ENCODE data around the gene NEU2. TPM values are rescaled to one million over a fixed set of nuclear protein-coding genes. Genes with fewer than 3 reads are reported as not detected.
A peak's percentile ranks its signal among the peaks of the same experiment; 100 is the strongest.
"Not testable (repeated sequence)": the region's sequence is repeated elsewhere in the genome, so short reads cannot be mapped to it uniquely, and the experiment has no call there.

Gene NEU2
- polyA plus RNA-seq, 1 donor from 2014 or later, result not detected

- not testable (repeated sequence) for H3K9me3 Mint-ChIP-seq, H3K27ac Mint-ChIP-seq, H3K27me3 Mint-ChIP-seq, H3K4me3 Mint-ChIP-seq, H3K36me3 Mint-ChIP-seq
- peaks cover 6 to 16% (median 15%) of the 10 kb centered on the region in 3 donors for H3K4me1 Mint-ChIP-seq
These were observed 20.0 kb downstream of the NEU2 start for GRCh38 chr2:233052517-233052916.

DNA sequence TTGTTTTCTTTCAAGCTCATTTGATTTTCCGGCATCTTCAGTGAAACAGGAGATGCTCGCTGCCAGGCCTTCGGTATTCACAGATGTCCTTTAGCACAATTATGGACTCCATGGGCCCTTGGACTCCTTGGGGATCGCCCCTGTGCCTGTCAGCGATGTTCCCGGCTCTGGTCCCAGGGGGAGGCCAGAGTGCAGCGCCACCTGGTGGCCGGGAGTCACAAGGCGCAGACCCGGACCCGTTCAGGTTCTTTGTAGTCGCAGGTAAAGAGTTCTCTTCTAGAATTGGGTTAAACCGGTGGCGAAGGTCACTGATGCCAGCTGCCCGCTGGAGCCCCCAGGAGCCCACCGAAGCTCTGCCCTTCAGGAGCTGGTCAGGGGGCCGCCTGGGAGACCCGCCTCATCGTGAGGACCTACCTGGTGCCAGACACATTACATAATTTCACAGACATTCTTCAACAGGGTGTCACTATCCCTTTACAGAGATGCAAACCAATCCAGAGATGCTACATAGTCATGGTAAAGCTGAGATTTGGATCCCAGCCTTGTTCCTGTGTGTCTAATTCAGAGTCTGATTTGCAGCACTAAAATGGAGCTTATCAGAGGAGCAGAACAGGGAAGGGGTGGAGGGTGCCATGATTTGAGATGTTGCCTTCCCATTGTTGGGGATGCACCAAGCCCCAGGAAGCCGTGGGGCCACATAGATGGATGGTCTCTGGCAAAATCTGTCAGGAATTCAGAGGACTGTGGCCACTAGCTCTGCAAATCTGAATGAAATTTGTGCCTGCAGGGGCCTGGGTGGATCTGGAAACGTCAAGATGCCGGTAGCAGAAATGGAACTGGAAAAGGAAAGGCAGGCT is 21.7 kb downstream of the NEU2 start:
- Mint-ChIP-seq H3K27me3 (no peaks in the 10 kb centered on the region), H3K9me3 (no peaks in the 10 kb centered on the region), H3K4me1 (peaks cover 6 to 19% (median 16%) of the 10 kb centered on the region in 3 donors), H3K4me3 (peak overlapping the region in 1 of 4 donors; percentile 70), H3K27ac (peak overlapping the region; percentile 53 to 82 (median 60)), H3K36me3 (peaks cover 2% of the 10 kb centered on the region)

- peak overlapping the region in 1 of 3 donors; percentile 13 for H3K27ac Mint-ChIP-seq
These were observed 22.9 kb downstream of the NEU2 start for GRCh38 chr2:233055362-233055761.

DNA sequence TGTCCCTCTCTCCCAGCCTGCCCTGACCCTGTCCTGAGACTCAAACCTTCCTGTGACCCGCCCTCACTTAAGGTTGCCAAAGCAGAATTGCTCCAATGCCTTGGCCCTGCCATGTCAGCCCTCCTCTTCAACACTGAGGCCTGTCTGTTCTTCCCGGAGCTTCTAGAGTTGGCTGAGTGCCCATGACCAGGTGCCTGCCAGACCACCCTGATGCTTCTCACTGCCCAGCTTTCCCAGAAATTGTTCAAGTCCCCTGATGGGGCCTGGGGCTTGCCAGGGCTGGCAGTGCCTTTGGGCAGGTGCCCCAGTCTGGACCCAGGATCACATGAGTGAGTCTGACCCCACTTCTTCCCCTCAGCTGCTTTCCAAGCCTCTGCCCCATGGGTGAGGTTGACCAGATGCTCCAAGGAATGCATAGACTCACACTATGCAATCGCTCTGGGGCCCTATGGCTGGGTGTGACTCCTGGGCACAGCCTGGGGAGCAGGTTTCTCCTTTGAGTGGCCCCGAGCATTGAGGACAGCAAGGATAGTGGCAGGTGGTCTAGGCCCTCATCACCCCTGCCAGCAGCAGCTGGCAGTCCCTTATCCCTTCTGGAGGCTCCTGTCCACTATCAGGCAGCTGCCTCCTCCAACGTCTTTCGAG is 24.6 kb downstream of the NEU2 start:
- Mint-ChIP-seq H3K27ac (peak overlapping the region in 2 of 3 donors; percentile 13 to 68), H3K4me3 (peak overlapping the region in 1 of 4 donors; percentile 40), H3K27me3 (no peaks in the 10 kb centered on the region), H3K36me3 (no peaks in the 10 kb centered on the region), H3K9me3 (peaks cover 0 to 3% (median 0%) of the 10 kb centered on the region in 3 donors), H3K4me1 (peaks cover 12 to 18% (median 17%) of the 10 kb centered on the region in 3 donors)

More at GRCh38 chr2:233055362-233055761, 22.9 kb downstream of the NEU2 start:
- Mint-ChIP-seq H3K27me3 (no peaks in the 10 kb centered on the region), H3K9me3 (peaks cover 0 to 3% (median 0%) of the 10 kb centered on the region in 3 donors), H3K4me3 (peak overlapping the region in 1 of 4 donors; percentile 40), H3K36me3 (peaks cover 2% of the 10 kb centered on the region), H3K4me1 (peaks cover 12 to 18% (median 17%) of the 10 kb centered on the region in 3 donors)

DNA sequence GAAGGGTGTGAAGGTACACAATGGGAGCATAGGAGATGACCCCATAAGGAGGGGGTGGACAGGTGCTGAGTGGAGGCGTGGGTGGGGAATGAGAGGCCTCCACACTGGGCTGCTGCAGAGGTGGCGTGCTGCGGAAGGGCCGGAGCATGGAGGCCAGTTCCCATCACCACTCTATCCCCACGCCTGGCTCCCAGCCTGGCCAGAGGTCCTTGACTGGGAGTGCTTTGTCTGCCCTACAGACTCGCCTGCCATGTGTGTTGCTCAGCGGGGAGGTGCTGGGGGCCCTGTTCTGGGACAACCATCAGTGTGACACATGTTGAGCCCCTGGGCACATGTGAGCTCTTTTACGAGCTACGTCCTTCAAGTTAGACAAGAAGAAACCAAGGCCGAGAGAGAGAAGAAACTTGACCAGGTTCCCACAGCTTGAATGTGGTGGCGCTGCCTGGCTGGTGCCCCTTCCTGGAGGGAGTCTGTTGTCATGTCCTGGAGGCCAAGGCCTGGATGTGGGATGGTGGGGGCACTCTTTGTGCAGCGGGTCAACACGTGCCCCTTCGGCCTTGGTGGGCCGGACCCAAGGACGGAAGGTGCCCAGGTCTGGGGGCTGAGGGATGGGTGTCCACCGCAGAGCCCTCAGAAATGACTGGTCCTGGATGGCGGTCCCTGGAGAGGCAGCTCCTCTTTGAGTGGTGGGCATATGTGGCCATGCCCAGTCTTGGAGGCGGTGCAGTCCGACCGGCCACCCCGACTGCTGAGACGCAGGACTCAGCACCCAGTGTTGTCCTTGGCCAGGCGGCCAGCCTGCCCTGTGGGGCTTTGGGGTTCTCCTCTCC is 26.5 kb downstream of the NEU2 start:
- H3K4me1 Mint-ChIP-seq, result peaks cover 19% of the 10 kb centered on the region in 3 donors
- peak overlapping the region; percentile 68 to 99 (median 97) for H3K27ac Mint-ChIP-seq
- H3K27me3 Mint-ChIP-seq, result no peaks in the 10 kb centered on the region
- peak overlapping the region; percentile 50 to 99 (median 62) for H3K4me3 Mint-ChIP-seq
- no peaks in the 10 kb centered on the region for H3K36me3 Mint-ChIP-seq
- H3K9me3 Mint-ChIP-seq, result peaks cover 0 to 3% (median 0%) of the 10 kb centered on the region in 3 donors

DNA sequence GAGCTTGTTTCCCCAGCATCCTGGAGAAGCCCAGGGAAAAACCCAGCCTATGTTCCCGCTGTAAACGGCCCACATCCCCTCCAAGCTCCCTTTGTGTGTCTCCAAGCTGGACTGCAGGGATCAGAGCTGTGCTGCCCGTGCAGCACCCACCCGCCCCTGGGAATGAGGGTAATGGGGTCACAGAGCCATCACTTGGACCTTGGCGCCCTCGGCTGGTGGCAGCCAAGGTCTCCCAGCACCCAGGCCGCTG is 27.0 kb downstream of the NEU2 start:
- Mint-ChIP-seq H3K27ac (peak overlapping the region; percentile 96 to 99 (median 97)), H3K9me3 (peaks cover 0 to 3% (median 0%) of the 10 kb centered on the region in 3 donors), H3K4me3 (peak overlapping the region; percentile 92 to 99 (median 97)), H3K4me1 (peaks cover 17 to 19% (median 18%) of the 10 kb centered on the region in 3 donors), H3K36me3 (peaks cover 2% of the 10 kb centered on the region), H3K27me3 (no peaks in the 10 kb centered on the region)

DNA sequence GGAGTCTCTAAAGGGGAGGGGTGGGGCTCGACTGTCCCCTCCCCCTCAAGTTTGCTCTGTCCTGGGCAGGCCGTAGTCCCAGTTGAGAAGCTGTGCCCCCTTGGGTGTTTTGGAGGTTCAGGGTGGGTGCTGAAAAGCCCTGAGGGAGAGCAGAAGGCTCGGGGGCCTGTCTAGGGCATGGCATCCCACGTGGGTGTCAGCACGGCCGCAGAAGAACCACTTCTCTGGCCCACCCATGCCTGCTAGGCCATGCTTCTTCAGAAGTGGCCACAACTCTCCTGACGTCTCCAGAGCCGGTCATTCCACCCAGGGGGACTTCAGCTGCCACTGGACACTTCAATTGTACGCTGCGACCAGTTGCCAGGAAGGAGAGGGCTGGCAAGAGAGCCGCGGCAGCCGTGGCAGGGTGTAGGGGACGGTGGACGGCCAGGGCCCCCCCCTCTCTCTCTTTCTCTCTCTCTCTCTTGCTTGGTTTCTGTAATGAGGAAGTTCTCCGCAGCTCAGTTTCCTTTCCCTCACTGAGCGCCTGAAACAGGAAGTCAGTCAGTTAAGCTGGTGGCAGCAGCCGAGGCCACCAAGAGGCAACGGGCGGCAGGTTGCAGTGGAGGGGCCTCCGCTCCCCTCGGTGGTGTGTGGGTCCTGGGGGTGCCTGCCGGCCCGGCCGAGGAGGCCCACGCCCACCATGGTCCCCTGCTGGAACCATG is 27.5 kb downstream of the NEU2 start, which contains the start of gene INPP5D:
INPP5D (plus strand) TSS at position 546 of the 704 bp plus-strand sequence; CDS start at position 683, 137 bp downstream.
- Mint-ChIP-seq H3K9me3 (peaks cover 0 to 3% (median 0%) of the 10 kb centered on the region in 3 donors), H3K27ac (peak within 1 kb of the TSS; percentile 96 to 99 (median 97)), H3K27me3 (no peaks in the 10 kb centered on the region), H3K4me1 (peaks cover 22 to 23% (median 22%) of the 10 kb centered on the region in 3 donors), H3K36me3 (peaks cover 4% of the 10 kb centered on the region), H3K4me3 (peak within 1 kb of the TSS; percentile 92 to 99 (median 97))

DNA sequence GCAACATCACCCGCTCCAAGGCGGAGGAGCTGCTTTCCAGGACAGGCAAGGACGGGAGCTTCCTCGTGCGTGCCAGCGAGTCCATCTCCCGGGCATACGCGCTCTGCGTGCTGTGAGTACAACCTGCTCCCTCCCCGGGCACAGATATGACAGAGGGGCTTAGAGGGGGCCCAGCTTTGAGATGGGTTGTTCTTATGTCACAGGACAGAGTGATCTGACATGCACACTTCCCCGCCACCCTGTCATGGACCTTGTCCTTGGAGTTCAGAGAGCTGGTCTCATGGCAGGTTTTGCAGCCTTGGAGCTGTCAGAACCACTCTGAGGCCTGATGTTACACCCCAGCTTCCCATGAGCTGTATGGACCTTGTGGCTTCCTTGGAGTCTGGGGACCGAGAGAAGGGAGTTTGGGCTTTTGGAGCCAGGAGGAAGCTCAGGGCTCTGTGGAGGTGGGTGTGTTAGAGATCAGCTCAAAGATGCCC is 28.1 kb downstream of the NEU2 start:
- Mint-ChIP-seq H3K27me3 (no peaks in the 10 kb centered on the region), H3K4me3 (peak overlapping the region; percentile 92 to 99 (median 97)), H3K27ac (peak overlapping the region; percentile 96 to 99 (median 97)), H3K36me3 (peaks cover 4% of the 10 kb centered on the region), H3K9me3 (peaks cover 0 to 3% (median 0%) of the 10 kb centered on the region in 3 donors), H3K4me1 (peaks cover 23 to 28% (median 27%) of the 10 kb centered on the region in 3 donors)

DNA sequence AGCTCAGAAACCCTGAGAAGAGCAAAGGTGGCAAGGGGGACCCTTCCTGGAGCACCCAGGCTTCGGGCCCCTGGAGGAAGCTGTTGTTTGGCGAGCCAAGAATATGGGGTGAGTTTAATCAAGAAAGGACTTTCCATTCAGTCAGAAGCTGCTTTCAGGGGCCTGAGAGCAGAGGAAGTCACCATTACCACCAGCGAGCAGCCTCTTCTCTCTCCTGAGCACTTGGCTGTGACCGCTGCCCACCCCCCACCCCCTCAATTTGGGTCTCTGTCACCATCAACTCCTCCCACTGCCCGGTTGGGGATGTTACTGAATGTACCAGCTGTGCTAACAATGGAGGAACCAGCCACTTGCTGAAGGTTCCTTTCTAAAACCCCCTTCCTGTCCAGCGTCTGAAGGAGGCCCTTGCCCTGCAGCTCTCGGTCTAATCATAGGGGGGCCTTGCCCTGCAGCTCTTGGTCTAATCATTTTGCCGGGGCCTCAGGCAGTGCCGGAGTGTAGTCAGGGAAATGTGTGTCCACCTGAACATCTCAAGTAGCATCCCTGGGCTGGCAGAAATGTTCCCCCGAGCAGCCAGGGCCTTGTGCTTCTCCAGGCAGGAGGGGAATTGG is 28.6 kb downstream of the NEU2 start:
- Mint-ChIP-seq H3K27ac (peak overlapping the region; percentile 96 to 99 (median 97)), H3K9me3 (peaks cover 0 to 3% (median 0%) of the 10 kb centered on the region in 3 donors), H3K27me3 (no peaks in the 10 kb centered on the region), H3K36me3 (peaks cover 5% of the 10 kb centered on the region), H3K4me3 (peak overlapping the region; percentile 92 to 99 (median 97)), H3K4me1 (peaks cover 23 to 28% (median 27%) of the 10 kb centered on the region in 3 donors)

DNA sequence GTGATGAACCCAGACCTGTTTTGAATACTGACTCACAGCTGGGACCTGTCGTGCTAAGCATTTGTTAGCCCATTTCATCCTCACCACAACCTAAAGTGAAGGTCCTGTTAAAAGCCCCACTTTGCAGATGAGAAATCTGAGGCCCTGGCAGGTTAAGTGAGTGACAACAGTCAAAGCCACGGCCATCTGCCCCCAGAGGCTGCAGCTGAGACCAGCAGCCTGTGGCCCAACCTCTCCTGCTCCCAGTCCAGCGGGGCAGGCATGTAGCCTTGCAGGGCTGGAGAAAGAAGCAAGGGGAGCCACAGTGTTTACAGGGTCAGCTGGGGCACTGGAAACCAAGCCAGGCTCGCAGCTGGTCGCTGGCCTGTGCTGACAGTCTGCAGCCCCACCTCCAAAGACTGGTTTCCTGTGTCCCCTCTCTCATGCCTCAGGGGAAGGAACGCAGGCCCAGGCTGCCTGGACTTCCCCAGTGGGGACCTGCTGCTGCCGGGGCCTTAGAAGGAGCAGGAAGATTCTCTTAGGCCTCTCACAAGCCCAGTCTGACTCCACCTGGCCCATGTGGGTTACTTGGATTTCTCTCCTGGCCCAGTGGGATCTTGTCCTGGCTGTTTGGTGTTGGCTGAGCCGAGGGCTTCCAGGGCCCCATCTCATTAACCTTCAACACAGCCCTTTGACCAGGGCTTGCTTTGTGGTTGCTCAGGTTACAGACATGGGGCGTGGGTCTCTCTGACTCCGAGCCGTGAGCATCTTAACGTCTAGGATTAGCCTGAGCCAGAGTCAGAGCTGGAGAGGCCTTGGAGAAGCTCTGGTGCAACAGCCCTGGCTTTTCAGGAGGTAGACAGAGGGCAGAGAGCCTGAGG is 29.3 kb downstream of the NEU2 start:
- peak overlapping the region; percentile 92 to 99 (median 97) for H3K4me3 Mint-ChIP-seq
- peak overlapping the region; percentile 96 to 99 (median 97) for H3K27ac Mint-ChIP-seq
- peaks cover 24 to 30% (median 29%) of the 10 kb centered on the region in 3 donors for H3K4me1 Mint-ChIP-seq
- no peaks in the 10 kb centered on the region for H3K27me3 Mint-ChIP-seq
- H3K36me3 Mint-ChIP-seq, result peaks cover 5% of the 10 kb centered on the region
- H3K9me3 Mint-ChIP-seq, result peaks cover 0 to 3% (median 0%) of the 10 kb centered on the region in 3 donors

DNA sequence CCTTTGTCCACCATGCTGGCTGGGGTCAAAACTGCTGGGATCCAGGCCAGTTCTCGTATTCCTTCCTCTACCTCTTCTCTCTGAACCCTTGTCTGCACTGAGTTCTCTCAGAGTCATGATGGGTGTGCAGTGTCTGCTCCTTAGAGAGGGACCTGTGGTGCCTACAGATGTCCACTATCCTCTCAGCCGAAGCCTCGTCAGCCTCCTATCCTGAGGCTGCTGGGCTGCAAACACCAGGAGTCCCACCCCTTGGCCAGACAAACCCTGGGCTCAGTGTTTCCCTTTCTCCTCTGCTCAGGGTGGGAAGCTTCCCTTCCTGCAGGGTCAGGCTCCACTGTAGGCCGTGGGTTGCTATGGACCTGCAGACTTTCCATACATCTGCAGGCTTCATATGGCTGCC is 30.0 kb downstream of the NEU2 start:
- Mint-ChIP-seq H3K27me3 (no peaks in the 10 kb centered on the region), H3K4me1 (peaks cover 30 to 36% (median 35%) of the 10 kb centered on the region in 3 donors), H3K36me3 (peaks cover 9% of the 10 kb centered on the region), H3K9me3 (peaks cover 0 to 3% (median 0%) of the 10 kb centered on the region in 3 donors), H3K27ac (peak overlapping the region; percentile 88 to 99 (median 96)), H3K4me3 (peak overlapping the region; percentile 92 to 99 (median 97))

DNA sequence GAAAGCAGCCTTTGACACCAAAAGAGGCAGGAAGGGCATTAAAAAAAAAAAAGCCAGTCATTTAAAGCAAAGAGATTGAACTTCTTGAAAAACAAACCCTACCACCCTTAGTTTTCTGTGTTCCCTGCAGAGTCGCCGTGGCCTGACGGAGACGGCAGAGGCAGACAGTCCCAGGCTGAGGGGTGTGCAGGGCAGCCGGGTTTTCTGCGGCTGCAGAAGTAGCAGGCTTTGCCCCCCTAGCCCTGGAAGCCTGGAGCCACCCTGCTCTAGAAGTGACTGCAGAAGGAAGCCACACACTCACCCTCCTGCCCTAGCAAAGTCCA is 30.4 kb downstream of the NEU2 start:
- Mint-ChIP-seq H3K27me3 (no peaks in the 10 kb centered on the region), H3K4me1 (peaks cover 34 to 41% (median 39%) of the 10 kb centered on the region in 3 donors), H3K27ac (peak overlapping the region; percentile 88 to 99 (median 96)), H3K4me3 (peak overlapping the region; percentile 92 to 99 (median 97)), H3K9me3 (peaks cover 0 to 3% (median 0%) of the 10 kb centered on the region in 3 donors), H3K36me3 (peaks cover 9% of the 10 kb centered on the region)
